Rectal smooth muscle tissue (tissue), 1 donor: Measurements from ENCODE around the gene CARHSP1.
"Not testable (repeated sequence)": the region's sequence is repeated elsewhere in the genome, so short reads cannot be mapped to it uniquely, and the experiment has no call there.

Source experiments
- H3K27ac ChIP-seq: one replicate; pipeline ENCODE4 v1.7.0; 2013; ENCODE audit warnings: low read depth, low read length, inconsistent platforms
- H3K27me3 ChIP-seq: one replicate; pipeline ENCODE4 v1.7.0; 2013; ENCODE audit warnings: low read length; ENCODE audit not compliant: control insufficient read depth, insufficient read depth
- H3K36me3 ChIP-seq: one replicate; pipeline ENCODE4 v1.7.0; 2013; ENCODE audit warnings: low read length; ENCODE audit not compliant: control insufficient read depth, insufficient read depth
- H3K4me1 ChIP-seq: one replicate; pipeline ENCODE4 v1.7.0; 2013; ENCODE audit warnings: low read length; ENCODE audit not compliant: control insufficient read depth, insufficient read depth
- H3K4me3 ChIP-seq: one replicate; pipeline ENCODE4 v1.7.0; 2013; ENCODE audit warnings: low read length
- H3K9ac ChIP-seq: one replicate; pipeline ENCODE4 v1.7.0; 2013; ENCODE audit warnings: low read length

CARHSP1 gene

DNA sequence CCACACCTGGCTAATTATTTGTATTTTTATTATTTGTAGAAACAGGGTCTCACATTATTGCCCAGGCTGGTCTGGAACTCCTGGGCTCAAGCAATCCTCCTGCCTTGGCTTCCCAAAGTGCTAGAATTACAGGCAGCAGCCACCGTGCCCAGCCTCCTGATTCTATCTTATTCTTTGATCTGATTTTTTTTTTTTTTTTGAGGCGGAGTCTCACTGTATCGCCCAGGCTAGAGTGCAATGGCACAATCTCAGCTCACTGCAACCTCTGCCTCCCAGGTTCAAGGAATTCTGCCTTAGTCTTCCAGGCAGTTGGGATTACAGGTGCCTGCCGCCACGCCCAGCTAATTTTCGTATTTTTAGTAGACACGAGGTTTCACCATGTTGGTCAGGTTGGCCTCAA is 6.5 kb upstream of the CARHSP1 start:
- H3K27me3 ChIP-seq, H3K27ac ChIP-seq, H3K36me3 ChIP-seq, H3K4me1 ChIP-seq, H3K4me3 ChIP-seq, H3K9ac ChIP-seq: not testable (repeated sequence)

DNA sequence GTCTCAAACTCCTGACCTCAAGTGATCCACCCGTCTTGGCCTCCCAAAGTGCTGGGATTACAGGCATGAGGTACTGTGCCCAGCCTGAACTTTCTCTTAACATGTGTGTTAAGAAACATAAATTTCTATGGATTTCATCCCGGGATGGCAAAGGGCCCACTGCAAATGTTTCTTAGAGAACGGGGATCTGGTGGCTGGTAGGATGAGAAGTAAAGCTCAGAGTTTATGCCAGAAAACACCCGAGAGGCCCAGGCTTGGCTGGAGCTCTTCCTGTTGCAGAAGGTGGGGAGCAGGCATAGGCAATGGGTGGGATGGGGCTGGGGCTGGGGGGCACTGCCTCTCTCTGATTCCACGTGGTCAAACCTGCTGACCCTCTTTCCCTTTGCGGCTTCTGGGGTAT is 5.6 kb upstream of the CARHSP1 start:
- Histone ChIP-seq H3K27me3 (no peaks in the 10 kb centered on the region), H3K4me1 (peaks cover under 1% of the 10 kb centered on the region), H3K27ac (no peak overlapping the region), H3K36me3 (no peaks in the 10 kb centered on the region), H3K9ac (no peak overlapping the region), H3K4me3 (no peak overlapping the region)

GRCh38 chr16:8873866-8874195 is 5.0 kb upstream of the CARHSP1 start:
- H3K4me1 ChIP-seq, H3K9ac ChIP-seq, H3K27me3 ChIP-seq, H3K4me3 ChIP-seq, H3K27ac ChIP-seq, H3K36me3 ChIP-seq: not testable (repeated sequence)

DNA sequence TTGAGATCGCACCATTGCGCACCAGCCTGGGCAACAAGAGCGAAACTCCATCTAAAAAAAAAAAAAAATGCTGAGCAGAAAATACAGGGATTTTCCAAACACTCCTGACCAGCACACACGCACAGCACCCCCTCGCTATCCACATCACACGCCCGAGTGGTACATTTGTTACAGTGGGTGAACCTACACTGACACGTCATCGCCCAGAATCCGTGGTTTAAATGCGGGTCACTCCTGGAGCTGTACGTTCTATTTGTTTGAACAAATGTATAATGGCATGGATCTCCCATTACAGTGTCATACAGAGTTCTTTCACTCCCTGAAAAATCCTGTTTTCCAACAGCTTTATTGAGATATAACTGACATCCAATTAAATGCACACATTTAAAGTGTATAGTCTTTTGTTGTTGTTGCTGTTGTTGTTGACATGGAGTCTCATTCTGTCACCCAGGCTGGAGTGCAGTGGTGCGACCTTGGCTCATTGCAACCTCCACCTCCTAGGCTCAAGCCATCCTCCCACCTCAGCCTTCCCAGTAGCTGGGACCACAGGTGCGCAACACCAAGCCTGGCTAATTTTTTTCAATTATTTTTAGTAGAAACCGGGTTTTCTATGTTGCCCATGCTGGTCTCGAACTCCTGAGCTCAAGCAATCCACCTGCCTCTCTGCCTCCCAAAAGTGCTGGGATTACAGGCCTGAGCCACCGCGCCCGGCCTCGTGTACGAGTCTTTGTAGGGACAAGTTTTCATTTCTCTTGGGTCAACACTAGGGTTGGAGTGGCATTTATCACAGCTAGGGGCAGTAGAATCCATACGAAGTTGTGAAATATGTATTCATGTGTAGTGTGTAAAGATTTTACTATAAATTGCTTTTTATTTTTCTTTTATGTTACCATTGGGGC is 4.4 kb upstream of the CARHSP1 start:
- Histone ChIP-seq H3K4me1 (peaks cover 2% of the 10 kb centered on the region), H3K4me3 (no peak overlapping the region), H3K36me3 (no peaks in the 10 kb centered on the region), H3K27me3 (no peaks in the 10 kb centered on the region), H3K27ac (no peak overlapping the region), H3K9ac (no peak overlapping the region)

- no peak overlapping the region for H3K9ac ChIP-seq
- H3K36me3 ChIP-seq: no peaks in the 10 kb centered on the region
- no peak overlapping the region for H3K27ac ChIP-seq
- no peaks in the 10 kb centered on the region for H3K27me3 ChIP-seq
- no peak overlapping the region for H3K4me3 ChIP-seq
- H3K4me1 ChIP-seq: peaks cover 9% of the 10 kb centered on the region
These were observed 3.3 kb upstream of the CARHSP1 start for GRCh38 chr16:8872071-8872470.

DNA sequence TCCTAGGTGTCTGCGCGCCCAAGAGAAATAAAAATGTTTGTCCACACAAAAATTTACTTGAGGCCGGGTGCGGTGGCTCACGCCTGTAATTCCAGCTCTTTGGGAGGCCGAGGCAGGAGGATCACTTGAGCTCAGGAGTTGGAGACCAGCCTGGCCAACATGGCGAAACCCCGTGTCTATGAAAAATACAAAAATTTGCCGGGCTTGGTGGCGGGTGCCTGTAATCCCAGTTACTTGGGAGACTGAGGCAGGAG is 1.1 kb upstream of the CARHSP1 start:
- not testable (repeated sequence) for H3K27ac ChIP-seq, H3K36me3 ChIP-seq, H3K4me3 ChIP-seq, H3K4me1 ChIP-seq, H3K9ac ChIP-seq, H3K27me3 ChIP-seq

DNA sequence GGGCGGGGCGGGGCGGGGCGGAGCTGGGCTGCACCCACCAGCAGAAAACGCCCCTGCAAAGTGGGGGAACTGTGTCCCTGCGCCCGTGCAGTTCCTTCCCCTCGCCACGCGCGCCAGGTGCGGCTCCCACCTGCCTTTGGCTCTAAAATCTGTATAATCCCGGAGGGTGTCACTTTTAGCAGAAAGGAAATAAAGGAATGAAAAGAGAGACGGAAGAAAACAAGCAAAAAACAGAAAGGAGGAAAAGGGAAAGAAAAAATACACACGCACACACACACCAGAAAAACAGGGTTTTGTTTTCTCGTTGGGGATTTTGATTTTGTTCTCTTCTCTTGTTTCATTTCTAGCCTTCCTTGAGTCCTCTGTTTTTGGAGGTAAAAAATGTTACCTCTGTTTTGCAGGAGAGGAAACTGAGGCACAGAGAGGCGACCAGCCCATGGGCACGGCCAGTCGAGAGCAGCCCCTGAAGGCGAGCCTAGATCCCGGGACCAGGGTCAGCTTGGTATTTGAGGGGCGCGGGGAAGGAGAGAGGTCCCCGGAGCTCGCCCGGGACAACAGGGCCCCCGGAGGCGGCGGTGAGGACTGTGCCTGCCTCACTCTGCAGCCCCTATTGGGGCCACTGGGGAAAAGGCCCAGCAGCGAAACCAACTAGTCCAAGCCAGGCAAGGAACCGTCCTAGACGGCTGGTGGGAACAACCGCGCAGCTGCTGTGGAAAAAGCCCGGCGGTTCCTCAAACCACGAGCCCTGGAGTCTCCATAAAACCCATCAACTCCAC is 594 bp upstream of the CARHSP1 start:
- H3K27ac ChIP-seq: no peak overlapping the region
- peak overlapping the region; percentile 70 for H3K4me3 ChIP-seq
- H3K4me1 ChIP-seq: peaks cover 9% of the 10 kb centered on the region
- H3K27me3 ChIP-seq: no peaks in the 10 kb centered on the region
- H3K36me3 ChIP-seq: no peaks in the 10 kb centered on the region
- no peak overlapping the region for H3K9ac ChIP-seq

DNA sequence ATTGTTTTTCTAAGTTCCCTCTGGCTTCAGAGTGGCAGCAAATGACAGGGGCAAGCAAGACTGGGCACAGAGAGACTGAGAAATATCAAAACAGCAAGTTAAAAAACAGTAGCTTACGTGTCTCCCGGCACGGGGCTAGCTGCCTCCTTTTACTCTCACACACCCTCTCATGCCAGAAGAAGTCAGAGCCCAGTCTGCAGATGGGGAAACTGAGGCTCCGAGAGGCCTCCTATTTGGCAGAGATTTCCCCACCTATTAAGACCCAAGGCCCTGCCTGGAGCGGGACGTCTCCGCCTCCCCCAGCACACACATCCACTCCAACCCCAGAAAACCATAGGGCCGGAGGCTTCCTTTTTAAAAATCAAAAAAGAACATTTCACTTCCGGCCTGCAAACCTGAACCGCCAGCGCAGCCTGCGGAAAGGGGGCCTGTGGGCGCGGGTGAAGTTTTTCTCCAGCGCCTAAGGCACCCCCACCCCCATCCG is 832 bp downstream of the CARHSP1 start:
- Histone ChIP-seq H3K36me3 (no peaks in the 10 kb centered on the region), H3K27ac (peak overlapping the region; percentile 75), H3K4me1 (peaks cover 12% of the 10 kb centered on the region), H3K27me3 (no peaks in the 10 kb centered on the region), H3K4me3 (peak overlapping the region; percentile 85), H3K9ac (peak overlapping the region; percentile 1)

DNA sequence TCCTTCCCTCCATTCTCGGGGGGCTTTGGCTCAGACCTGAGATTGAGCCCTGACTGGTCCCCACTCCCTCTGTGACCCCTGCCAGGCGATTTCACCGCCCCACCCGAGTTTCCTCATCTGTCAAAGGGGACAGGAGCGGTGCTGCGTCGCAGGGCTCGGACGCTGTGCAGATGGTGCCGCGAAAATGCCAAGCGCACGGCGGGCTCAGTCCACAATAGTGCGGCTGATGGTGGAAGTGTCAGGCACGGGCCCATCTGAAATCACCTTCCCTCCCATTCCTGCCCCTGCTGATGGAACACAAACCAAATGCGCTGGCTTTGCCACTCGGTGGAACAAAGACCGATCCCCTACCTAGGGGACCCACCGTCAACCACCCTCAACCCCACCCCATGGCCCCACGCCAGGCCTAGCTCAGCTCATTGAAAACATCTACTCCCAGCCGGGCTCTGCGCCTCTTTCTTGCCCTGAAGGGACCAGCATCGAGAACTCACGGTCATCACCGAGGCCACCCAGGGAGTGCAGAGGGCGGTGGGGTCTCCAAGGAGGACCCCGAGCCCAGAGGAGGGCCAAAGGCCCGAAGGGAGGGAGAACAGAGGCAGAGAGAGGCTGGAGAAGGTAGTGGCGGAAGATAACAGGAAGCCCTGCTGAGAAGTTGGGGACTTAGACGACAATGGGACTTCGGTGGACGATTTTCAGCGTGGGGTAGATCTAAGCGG is 1.4 kb downstream of the CARHSP1 start:
- no peaks in the 10 kb centered on the region for H3K27me3 ChIP-seq
- peak overlapping the region; percentile 31 for H3K27ac ChIP-seq
- H3K4me3 ChIP-seq: peak overlapping the region; percentile 85
- peaks cover 12% of the 10 kb centered on the region for H3K4me1 ChIP-seq
- peak overlapping the region; percentile 1 for H3K9ac ChIP-seq
- H3K36me3 ChIP-seq: no peaks in the 10 kb centered on the region

- H3K4me3 ChIP-seq: peak overlapping the region; percentile 85
- peaks cover 12% of the 10 kb centered on the region for H3K4me1 ChIP-seq
- H3K27me3 ChIP-seq: no peaks in the 10 kb centered on the region
- H3K27ac ChIP-seq: peak overlapping the region; percentile 31
- H3K36me3 ChIP-seq: no peaks in the 10 kb centered on the region
- H3K9ac ChIP-seq: peak overlapping the region; percentile 1
These were observed 2.0 kb downstream of the CARHSP1 start for GRCh38 chr16:8866884-8867215.

DNA sequence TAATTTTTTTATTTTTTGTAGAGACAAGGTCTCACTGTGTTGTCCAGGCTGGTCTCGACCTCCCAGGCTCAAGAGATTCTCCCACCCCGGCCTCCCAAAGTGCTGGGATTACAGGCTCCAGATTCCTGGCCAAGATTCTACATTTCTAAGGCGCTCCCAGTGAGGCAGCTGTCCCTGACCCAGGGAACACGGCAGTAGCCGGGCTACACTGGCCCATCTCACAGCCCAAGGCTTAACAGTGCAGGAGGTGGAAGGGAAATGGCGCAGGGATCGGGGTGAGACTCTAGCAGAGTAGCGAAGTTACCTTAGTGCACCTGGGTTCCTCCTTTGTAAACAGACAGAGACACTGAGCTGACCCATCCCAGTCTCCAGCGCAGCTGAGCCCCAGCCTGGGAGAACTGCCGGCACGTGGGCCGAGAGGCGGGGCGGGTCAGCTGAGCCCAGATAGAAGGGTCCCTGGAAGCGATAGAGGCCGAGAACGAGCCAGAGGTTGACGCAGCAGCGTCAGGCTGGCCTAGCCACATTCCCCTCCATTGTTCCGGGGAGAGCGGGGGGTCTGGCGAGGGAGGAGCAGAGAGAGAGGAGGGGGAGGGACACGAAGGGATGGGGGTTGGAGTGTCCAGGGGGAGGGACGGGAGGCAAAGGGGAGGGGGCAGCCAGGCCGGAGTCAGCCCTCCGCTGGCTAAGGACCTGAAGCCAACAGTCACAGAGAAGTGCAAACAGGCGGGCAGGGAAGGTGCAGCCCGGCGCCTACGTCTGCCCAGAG is 2.5 kb downstream of the CARHSP1 start:
- Histone ChIP-seq H3K4me3 (peak overlapping the region; percentile 85), H3K36me3 (no peaks in the 10 kb centered on the region), H3K9ac (no peak overlapping the region), H3K4me1 (peaks cover 12% of the 10 kb centered on the region), H3K27ac (peak overlapping the region; percentile 8), H3K27me3 (no peaks in the 10 kb centered on the region)
